HepG2 (cell line): Measurements from ENCODE around the gene STARD13. TPM values are rescaled to one million over a fixed set of nuclear protein-coding genes. Genes with fewer than 3 reads are reported as not detected.

Source experiments
- ATAC-seq: fragments of 200-7000 bp; cut with Tn5 transposase; 3 replicates; pipeline ENCODE4 v1.9.1; 2020; ENCODE audit warnings: mild to moderate bottlenecking, moderate library complexity
- BruUV-seq: library from RNA; stranded (reverse); fragments of 400-500 nt; replicated peaks from 2 replicates; lab custom pipeline; 2021; lab: Mats Ljungman, UMichigan
- CTCF ChIA-PET: fragments of 300-600 bp; formaldehyde crosslinking; extraction: SDS; loops from one replicate; lab custom pipeline; 2021; ENCODE audit warnings: low total read pairs, inconsistent platforms, low intra/inter-chr PET ratio; lab: Yijun Ruan, JAX
- POLR2A ChIA-PET: fragments of 350-600 bp; sonication (Branson Sonifier 250); formaldehyde crosslinking; loops from one replicate; lab custom pipeline; 2020; ENCODE audit warnings: antibody characterized with exemption, inconsistent platforms; lab: Yijun Ruan, JAX
- DNase-seq: peaks from one replicate; pipeline ENCODE4 v3.0.0-alpha.2; 2015; ENCODE audit warnings: low spot score
- FAIRE-seq: peaks from 3 replicates; lab custom pipeline; 2011; peaks lifted over from hg19 to GRCh38; lab: Jason Lieb, UNC
- H2AFZ ChIP-seq: one replicate; pipeline ENCODE4 v1.6.1; 2011; ENCODE audit warnings: low read length, inconsistent platforms
- H3K27ac ChIP-seq: fragments of 300-600 bp; 3 replicates; pipeline ENCODE4 v1.8.0; 2011; ENCODE audit warnings: mixed run types, mild to moderate bottlenecking, mixed read lengths, low read length, inconsistent platforms; ENCODE audit not compliant: insufficient read depth; ENCODE audit errors: extremely low read length
- H3K27me3 ChIP-seq, 2 experiments: fragments of 200-600 bp in 1 of 2; 2 replicates in 1 of 2; 3 replicates in 1 of 2; pipeline versions ENCODE4 v1.6.0 to v1.8.0; 2011; ENCODE audit warnings: low read length in 2 of 2, mild to moderate bottlenecking in 2 of 2, moderate library complexity in 2 of 2, inconsistent platforms in 1 of 2; ENCODE audit not compliant: insufficient read depth in 2 of 2, control insufficient read depth in 1 of 2
- H3K36me3 ChIP-seq, 2 experiments: fragments of 200-600 bp in 1 of 2; replicated peaks in 1 of 2; 2 replicates in 1 of 2; 3 replicates in 1 of 2; pipeline versions ENCODE4 v1.5.1 to v1.8.0; 2011; ENCODE audit warnings: low read length in 2 of 2, inconsistent platforms in 1 of 2; ENCODE audit not compliant: insufficient read depth in 2 of 2, control insufficient read depth in 1 of 2
- H3K4me1 ChIP-seq: 2 replicates; pipeline ENCODE4 v1.5.1; 2012; ENCODE audit warnings: low read length, inconsistent platforms; ENCODE audit not compliant: insufficient read depth
- H3K4me2 ChIP-seq: 2 replicates; pipeline ENCODE4 v1.6.0; 2011; ENCODE audit warnings: low read depth, low read length, inconsistent platforms
- H3K4me3 ChIP-seq, 3 experiments: fragments of 200-600 bp in 1 of 3; sonication (generic), shearing (Covaris generic) in 1 of 3; replicated peaks in 1 of 3; 2 replicates each; pipeline ENCODE4 v1.5.1; 2011 to 2016; ENCODE audit warnings: low read length in 3 of 3, inconsistent platforms in 2 of 3, low read depth in 2 of 3, mild to moderate bottlenecking in 2 of 3, control low read depth in 1 of 3, mixed read lengths in 1 of 3; ENCODE audit not compliant: insufficient read depth in 1 of 3
- H3K79me2 ChIP-seq: one replicate; pipeline ENCODE4 v1.6.1; 2011; ENCODE audit warnings: low read length, inconsistent platforms; ENCODE audit not compliant: insufficient read depth
- H3K9ac ChIP-seq: 2 replicates; pipeline ENCODE4 v1.6.0; 2011; ENCODE audit warnings: mild to moderate bottlenecking, low read depth, low read length, inconsistent platforms; ENCODE audit not compliant: insufficient read depth
- H3K9me3 ChIP-seq: 2 replicates; pipeline ENCODE4 v1.5.1; 2012; ENCODE audit warnings: mild to moderate bottlenecking, low read length
- H4K20me1 ChIP-seq: 2 replicates; pipeline ENCODE4 v1.6.0; 2011; ENCODE audit warnings: inconsistent platforms, mild to moderate bottlenecking, low read length, moderate library complexity; ENCODE audit not compliant: insufficient read depth
- CCAR2 ChIP-seq: fragments of 200-400 bp; formaldehyde crosslinking; optimal IDR thresholded peaks from 2 replicates; pipeline ENCODE3; 2018; ENCODE audit warnings: low read depth, mild to moderate bottlenecking, low read length, moderate library complexity
- CHD2 ChIP-seq: IDR thresholded peaks from 2 replicates; pipeline ENCODE4 v1.6.1; 2011; ENCODE audit warnings: low read depth, low read length, improper control_type of control experiment
- KAT7 ChIP-seq: IDR thresholded peaks from 2 replicates; pipeline ENCODE4 v1.6.1; 2018; ENCODE audit warnings: borderline replicate concordance, missing compliant biosample characterization
- NFIC ChIP-seq: IDR thresholded peaks from 2 replicates; pipeline ENCODE4 v1.6.1; 2012; ENCODE audit warnings: mild to moderate bottlenecking, low read length, inconsistent platforms
- PCBP1 ChIP-seq: fragments of 200-400 bp; formaldehyde crosslinking; IDR thresholded peaks from 2 replicates; pipeline ENCODE4 v1.6.1; 2017; ENCODE audit warnings: mild to moderate bottlenecking, low read depth, low read length, borderline replicate concordance
- RFXANK ChIP-seq: IDR thresholded peaks from 2 replicates; pipeline ENCODE4 v1.6.1; 2016
- SP1 ChIP-seq, 2 experiments: fragments of 450-650 bp in 1 of 2; sonication (generic) in 1 of 2; formaldehyde crosslinking in 1 of 2; IDR thresholded peaks; 2 replicates each; pipeline versions ENCODE4 v1.4.0 to v1.6.1; 2016 to 2020; ENCODE audit warnings: missing genetic modification reagents in 1 of 2
- TAF15 ChIP-seq: fragments of 200-400 bp; formaldehyde crosslinking; IDR thresholded peaks from one replicate; pipeline ENCODE4 v1.6.1; 2018; ENCODE audit warnings: mild to moderate bottlenecking, low read depth, low read length; ENCODE audit not compliant: poor library complexity, severe bottlenecking
- TCF7L2 ChIP-seq: IDR thresholded peaks from 2 replicates; pipeline ENCODE4 v1.6.1; 2011; ENCODE audit warnings: mild to moderate bottlenecking, low read depth, low read length, moderate library complexity
- ZHX1 ChIP-seq: sonication (generic); formaldehyde crosslinking; IDR thresholded peaks from 2 replicates; pipeline ENCODE4 v1.8.1; 2022; ENCODE audit warnings: low read depth, mild to moderate bottlenecking, missing genetic modification reagents
- ZNF281 ChIP-seq: sonication (generic); formaldehyde crosslinking; IDR thresholded peaks from 2 replicates; pipeline ENCODE4 v1.4.0; 2020; ENCODE audit warnings: missing genetic modification reagents, borderline replicate concordance
- ZNF335 ChIP-seq: sonication (generic); formaldehyde crosslinking; IDR thresholded peaks from 2 replicates; pipeline ENCODE4 v1.4.0; 2020; ENCODE audit warnings: missing genetic modification reagents
- ZNF430 ChIP-seq: sonication (generic); formaldehyde crosslinking; IDR thresholded peaks from 2 replicates; pipeline ENCODE4 v1.9.0; 2021; ENCODE audit warnings: mild to moderate bottlenecking, missing genetic modification reagents
- ZNF710 ChIP-seq: sonication (generic); formaldehyde crosslinking; IDR thresholded peaks from 2 replicates; pipeline ENCODE4 v1.5.0; 2020; ENCODE audit warnings: mild to moderate bottlenecking, missing genetic modification reagents, borderline replicate concordance
- ZNF792 ChIP-seq: IDR thresholded peaks from 2 replicates; pipeline ENCODE4 v1.6.1; 2016
- ZNF83 ChIP-seq: sonication (generic); formaldehyde crosslinking; IDR thresholded peaks from 2 replicates; pipeline ENCODE4 v1.4.0; 2020; ENCODE audit warnings: missing genetic modification reagents, mild to moderate bottlenecking, borderline replicate concordance
- WGBS: methylation state at CpG from one replicate; pipeline ENCODE4 v1.1.6; 2017; ENCODE audit warnings: low lambda C conversion rate; 5-methylcytosine and 5-hydroxymethylcytosine counted together
- in situ Hi-C: cut with HindIII; loops from 2 replicates; pipeline ENCODE4 v1.10.0; 2017; ENCODE audit warnings: low pct_unique_long_range_greater_than_20kb; ENCODE audit not compliant: extremely low pct_ligation_motif_present
- intact Hi-C: fragments of 100-400 bp; cut with micrococcal nuclease; formaldehyde crosslinking; loops from one replicate; pipeline ENCODE4 v1.10.0; 2022; ENCODE audit not compliant: unreplicated experiment
- polyA plus RNA-seq, 8 experiments: library from polyadenylated mRNA; depleted of rRNA in 3 of 8; stranded (reverse) in 7 of 8; unstranded in 1 of 8; fragments of >200 nt; fragmentation: Illumina TruSeq in 4 of 8; extraction: Trizol in 4 of 8; gene quantifications; 2 replicates each; pipeline versions ENCODE4 v1.2.1 to v1.2.3, GENCODE V29; 2011 to 2016; ENCODE audit warnings: low read depth in 4 of 8, missing spikeins in 1 of 8, mixed read lengths in 1 of 8; ENCODE audit not compliant: insufficient read depth in 1 of 8
- total RNA-seq, 5 experiments: library from RNA; depleted of rRNA; stranded (reverse); fragments of >200 nt; fragmentation: Illumina TruSeq; extraction: Trizol; gene quantifications; 2 replicates each; pipeline ENCODE4 v1.2.3, GENCODE V29; 2016; ENCODE audit warnings: low read depth in 1 of 5

The STARD13 gene
- total and polyA plus RNA-seq, 2 of the 13 experiments (the other 11 are each of a cell fraction or from before 2014, with no cell fraction given), result 12.8 to 14.3 TPM

- TF ChIP-seq SP1 (IDR thresholded peaks at IDR 0.05) (no peak), SP1 (CRISPR knock-in tag; IDR thresholded peaks at IDR 0.05) (no peak), ZNF335 (no peak), TAF15 (no peak), RFXANK (CRISPR knock-in tag) (no peak), ZNF430 (CRISPR knock-in tag) (no peak), ZHX1 (CRISPR knock-in tag) (no peak), CCAR2 (no peak), PCBP1 (no peak), TCF7L2 (peak; percentile 30; the same call in 1 of the 2 replicates), ZNF792 (CRISPR knock-in tag) (no peak)
These were observed 169.1 kb downstream of the STARD13 start (continued) for GRCh38 chr13:33116321-33117010.

GRCh38 chr13:33115274-33115673 is 170.3 kb downstream of the STARD13 start:
- intact Hi-C loops, result no loop called here
- no peak for TF ChIP-seq NFIC
- no peak for TF ChIP-seq ZNF281
- no peak for TF ChIP-seq CHD2
- no peak for TF ChIP-seq ZNF710 (CRISPR knock-in tag)
- TF ChIP-seq ZNF83 (CRISPR knock-in tag), result no peak
- TF ChIP-seq KAT7 (CRISPR knock-in tag), result no peak

More at GRCh38 chr13:33115274-33115673, 170.3 kb downstream of the STARD13 start:
- Histone ChIP-seq H4K20me1 (no peaks in the 10 kb centered on the region), H3K4me2 (no peak overlapping the region), H2AFZ (no peak overlapping the region), H3K9ac (no peak overlapping the region), H3K27me3 (no peaks in the 10 kb centered on the region), H3K36me3 (peaks cover 15 to 49% of the 10 kb centered on the region in 2 experiments), H3K27ac (peak overlapping the region; percentile 30), H3K4me3 (no peak overlapping the region), H3K79me2 (no peaks in the 10 kb centered on the region), H3K9me3 (no peaks in the 10 kb centered on the region), H3K4me1 (peaks cover 58% of the 10 kb centered on the region)
- ATAC-seq (no peak), DNase-seq (no peak), FAIRE-seq (no peak)
- 91% methylated on average over 2 of the region's 2 CpGs for WGBS
- POLR2A ChIA-PET, result no interaction called here
- CTCF ChIA-PET, result no interaction called here
- in situ Hi-C loops, result no loop called here
- BruUV-seq, result no TSS peak
